Measurements from ENCODE around the gene CDON. TPM values are rescaled to one million over a fixed set of nuclear protein-coding genes. Genes with fewer than 3 reads are reported as not detected.

The CDON gene
- total RNA-seq, 1 donor, result 2.6 TPM

DNA sequence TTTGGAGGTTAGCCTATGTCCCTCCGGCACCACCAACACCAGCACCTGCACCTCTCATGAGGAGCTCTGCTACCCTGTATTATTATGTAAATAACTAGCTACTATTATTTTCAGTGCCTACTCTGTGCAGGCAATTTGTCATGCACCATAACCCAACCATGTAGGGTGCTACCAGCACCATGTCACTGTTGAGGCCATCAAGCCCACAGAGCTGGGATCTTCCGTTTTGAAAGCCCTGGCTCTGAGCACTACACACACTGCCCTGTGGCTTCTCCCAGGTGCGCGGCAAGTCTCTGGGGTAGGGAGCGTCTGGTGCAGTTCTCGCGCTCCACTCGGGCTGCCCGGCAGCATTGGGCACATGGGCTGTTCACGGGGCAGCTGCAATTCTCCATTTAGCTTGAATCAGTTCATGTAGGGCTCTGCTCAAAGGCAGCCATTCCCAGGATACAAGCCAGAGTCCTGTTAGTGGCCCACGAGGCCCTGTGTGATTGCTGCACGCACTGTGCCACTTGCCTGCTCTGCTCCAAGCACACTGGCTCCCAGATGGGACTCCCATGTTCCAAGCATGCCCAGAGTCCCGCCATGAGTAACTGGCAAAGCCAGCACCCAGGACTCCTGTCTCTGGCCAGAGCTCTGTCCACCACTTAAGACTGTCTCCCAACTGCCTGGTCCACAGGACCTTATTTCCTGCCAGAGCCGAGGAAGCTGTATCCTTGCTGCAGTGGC lies 42.5 kb upstream of the CDON start:
- no peak overlapping the region for H3K4me3 ChIP-seq (ENCODE audit: low read depth, low read length)
- TF ChIP-seq, protein P1, sequence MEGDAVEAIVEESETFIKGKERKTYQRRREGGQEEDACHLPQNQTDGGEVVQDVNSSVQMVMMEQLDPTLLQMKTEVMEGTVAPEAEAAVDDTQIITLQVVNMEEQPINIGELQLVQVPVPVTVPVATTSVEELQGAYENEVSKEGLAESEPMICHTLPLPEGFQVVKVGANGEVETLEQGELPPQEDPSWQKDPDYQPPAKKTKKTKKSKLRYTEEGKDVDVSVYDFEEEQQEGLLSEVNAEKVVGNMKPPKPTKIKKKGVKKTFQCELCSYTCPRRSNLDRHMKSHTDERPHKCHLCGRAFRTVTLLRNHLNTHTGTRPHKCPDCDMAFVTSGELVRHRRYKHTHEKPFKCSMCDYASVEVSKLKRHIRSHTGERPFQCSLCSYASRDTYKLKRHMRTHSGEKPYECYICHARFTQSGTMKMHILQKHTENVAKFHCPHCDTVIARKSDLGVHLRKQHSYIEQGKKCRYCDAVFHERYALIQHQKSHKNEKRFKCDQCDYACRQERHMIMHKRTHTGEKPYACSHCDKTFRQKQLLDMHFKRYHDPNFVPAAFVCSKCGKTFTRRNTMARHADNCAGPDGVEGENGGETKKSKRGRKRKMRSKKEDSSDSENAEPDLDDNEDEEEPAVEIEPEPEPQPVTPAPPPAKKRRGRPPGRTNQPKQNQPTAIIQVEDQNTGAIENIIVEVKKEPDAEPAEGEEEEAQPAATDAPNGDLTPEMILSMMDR (IDR thresholded peaks at IDR 0.05; ENCODE audit: insufficient read depth, low read depth, low read length), result no peak
- DNase-seq (ENCODE audit: low read depth), result no peak

DNA sequence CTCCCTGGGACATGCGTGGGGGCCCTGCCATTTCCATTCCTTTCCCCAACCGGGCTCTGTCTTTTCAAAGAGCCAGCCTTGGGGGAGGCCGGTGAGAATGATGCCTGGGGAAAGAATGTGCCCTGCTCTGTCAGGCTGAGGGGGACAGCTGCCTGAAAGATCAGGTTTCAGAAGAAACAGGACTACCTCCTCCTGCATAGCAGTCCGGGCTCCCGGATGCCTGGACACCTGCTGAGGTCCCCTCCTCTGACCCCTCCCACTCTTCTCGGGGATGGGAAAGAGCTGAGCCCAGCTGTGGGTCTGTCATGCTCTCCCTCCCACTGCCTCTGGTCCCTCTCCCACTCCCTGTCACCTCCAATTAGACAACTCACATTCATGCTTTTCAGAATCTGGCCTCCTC lies 41.8 kb upstream of the CDON start:
- no peak overlapping the region for H3K4me3 ChIP-seq (ENCODE audit: low read depth, low read length)
- TF ChIP-seq, protein P1 (IDR thresholded peaks at IDR 0.05; ENCODE audit: insufficient read depth, low read depth, low read length), result no peak
- no peak for DNase-seq (ENCODE audit: low read depth)

DNA sequence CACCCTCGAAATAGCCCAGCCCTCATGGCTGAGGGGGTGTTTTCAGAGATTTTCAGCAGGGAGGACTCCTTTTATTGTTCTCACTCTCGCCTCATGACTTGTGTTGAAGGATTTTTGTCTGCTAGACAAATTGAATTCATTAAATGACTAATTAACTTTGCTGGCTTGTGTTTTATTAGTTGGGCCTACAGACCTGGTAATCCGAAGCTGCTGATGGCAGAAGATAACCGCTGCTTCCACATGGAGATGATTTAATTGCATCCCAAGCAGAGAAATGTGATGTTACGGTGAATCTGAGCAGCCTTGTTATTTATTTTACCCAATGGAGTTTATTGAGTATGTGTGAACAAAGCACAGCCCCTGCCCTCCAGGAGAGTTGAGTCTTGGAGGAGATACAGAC lies 40.5 kb upstream of the CDON start:
- no peak for DNase-seq (ENCODE audit: low read depth)
- H3K4me3 ChIP-seq (ENCODE audit: low read depth, low read length), result no peak overlapping the region
- TF ChIP-seq, protein P1 (IDR thresholded peaks at IDR 0.05; ENCODE audit: insufficient read depth, low read depth, low read length), result no peak

DNA sequence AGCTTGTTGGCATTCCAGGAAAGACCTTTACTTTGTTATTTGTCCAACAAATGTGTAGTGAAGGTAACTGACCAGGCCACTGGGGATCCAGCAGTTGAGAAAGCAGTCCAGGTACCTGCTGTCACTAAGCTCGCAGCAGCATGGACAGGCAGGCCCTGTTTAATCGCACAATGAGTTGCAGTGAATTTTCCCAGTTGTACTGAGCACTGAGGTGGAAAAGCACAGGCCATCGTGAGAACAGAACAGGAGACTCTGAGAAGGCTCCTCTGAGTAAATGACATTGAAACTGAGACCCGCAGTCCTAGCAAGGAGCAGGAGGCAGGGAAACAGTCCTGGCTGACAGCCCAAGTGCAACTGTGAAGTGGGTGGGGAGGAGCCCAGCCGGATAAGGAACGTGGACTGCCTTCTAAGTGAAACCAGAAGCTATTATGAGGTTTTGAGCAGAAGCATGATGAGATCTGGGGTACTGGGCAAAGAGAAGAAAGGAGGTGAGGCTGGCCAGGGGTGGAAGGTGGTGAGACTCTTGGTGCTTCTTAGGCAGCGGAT lies 39.8 kb upstream of the CDON start:
- TF ChIP-seq, protein P1 (IDR thresholded peaks at IDR 0.05; ENCODE audit: insufficient read depth, low read depth, low read length), result no peak
- no peak for DNase-seq (ENCODE audit: low read depth)
- H3K4me3 ChIP-seq (ENCODE audit: low read depth, low read length), result no peak overlapping the region

GRCh38 chr11:126101930-126102283 lies 39.2 kb upstream of the CDON start:
- no peak for DNase-seq (ENCODE audit: low read depth)
- no peak overlapping the region for H3K4me3 ChIP-seq (ENCODE audit: low read depth, low read length)
- TF ChIP-seq, protein P1 (IDR thresholded peaks at IDR 0.05; ENCODE audit: insufficient read depth, low read depth, low read length), result no peak

GRCh38 chr11:126101251-126101929 lies 38.7 kb upstream of the CDON start:
- H3K4me3 ChIP-seq (ENCODE audit: low read depth, low read length), result no peak overlapping the region
- no peak for DNase-seq (ENCODE audit: low read depth)
- TF ChIP-seq, protein P1 (IDR thresholded peaks at IDR 0.05; ENCODE audit: insufficient read depth, low read depth, low read length), result no peak
